Measurements from ENCODE around the gene ISYNA1.

ISYNA1 gene

DNA sequence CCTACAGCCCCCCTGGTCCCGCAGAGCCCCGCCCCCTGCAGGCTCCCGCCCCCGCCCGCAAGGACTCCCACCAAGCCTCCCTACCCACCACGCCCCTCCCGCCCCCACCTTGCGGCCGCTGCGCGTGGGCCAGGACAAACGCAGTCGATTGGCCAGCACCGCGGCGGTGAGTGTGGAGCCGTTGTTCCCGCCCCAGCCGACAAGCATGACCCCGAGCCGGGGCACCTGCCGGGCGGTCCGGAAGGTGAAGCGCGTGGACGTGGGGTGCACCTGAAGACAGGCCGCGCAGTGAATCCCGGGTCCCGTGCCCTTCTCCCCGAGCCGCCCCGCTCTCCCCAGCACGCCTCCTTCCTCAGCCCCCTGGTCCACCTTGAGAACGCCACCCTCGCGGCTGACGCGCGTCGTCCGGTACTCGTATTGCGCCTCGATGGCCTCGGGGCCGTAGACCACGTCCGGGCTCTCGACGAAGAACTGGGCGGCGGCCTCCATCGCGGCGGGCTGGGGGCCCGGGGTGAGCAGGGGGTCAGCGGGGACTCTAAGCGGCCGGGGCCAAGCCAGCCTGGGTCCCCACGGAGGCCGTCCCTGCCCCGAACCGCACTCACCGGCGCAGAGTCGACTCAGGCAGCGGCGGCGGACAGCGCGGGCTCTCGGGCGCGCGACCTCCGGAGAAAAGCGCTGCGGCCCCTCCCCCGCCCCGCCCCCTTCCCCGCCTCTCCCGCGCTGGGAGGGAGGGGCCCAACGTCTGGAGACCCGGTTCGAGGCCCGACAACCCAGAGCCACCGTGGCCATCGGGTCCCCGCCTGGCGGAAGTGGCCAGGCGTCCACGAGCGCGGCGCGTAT lies at the start of gene ISYNA1:
Gene ISYNA1 (minus strand): TSS at position 643 of the 840 bp plus-strand sequence. CDS start 154 bp downstream, at position 489.
- DNase-seq: no peak

DNA sequence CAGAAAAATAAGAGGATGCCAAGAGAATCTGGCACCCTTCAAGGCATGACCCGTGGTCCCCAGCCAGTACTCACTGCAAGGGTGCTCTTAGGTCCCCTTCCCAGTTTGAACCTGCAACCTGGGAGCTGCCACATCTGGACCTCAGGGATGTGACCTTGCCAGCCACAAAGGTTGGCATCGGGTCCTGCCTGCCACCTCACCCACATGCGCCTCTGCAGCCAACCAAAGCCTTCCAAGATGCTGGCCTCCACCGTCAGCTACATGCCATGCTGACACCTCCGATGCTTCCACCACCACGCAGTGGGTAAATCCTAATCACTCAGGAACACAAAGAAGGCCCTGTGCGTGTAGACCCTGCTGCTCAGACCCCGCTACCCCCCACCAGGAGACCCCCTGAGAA lies 48.8 kb upstream of the ISYNA1 start:
- no peak for DNase-seq

DNA sequence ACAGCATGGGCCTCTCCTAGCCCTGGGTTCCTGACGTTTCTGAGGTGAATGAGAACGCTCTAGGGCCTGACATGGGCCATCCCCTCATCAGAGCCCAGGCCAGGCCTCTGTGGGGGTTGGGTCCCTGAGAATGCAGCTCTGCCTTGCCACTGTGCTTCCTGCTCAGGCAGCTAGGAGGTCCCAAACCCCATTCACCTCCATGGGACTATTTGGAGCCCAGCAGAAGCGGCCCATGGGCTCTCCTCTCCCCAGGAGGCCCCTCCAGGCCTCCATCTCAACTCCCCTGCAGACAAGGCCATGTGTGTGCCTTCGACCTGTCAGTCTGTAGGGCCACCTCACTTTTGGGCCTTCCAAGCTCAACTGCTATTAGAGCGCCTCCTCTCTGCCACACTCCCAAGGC lies 47.1 kb upstream of the ISYNA1 start:
- DNase-seq: no peak

DNA sequence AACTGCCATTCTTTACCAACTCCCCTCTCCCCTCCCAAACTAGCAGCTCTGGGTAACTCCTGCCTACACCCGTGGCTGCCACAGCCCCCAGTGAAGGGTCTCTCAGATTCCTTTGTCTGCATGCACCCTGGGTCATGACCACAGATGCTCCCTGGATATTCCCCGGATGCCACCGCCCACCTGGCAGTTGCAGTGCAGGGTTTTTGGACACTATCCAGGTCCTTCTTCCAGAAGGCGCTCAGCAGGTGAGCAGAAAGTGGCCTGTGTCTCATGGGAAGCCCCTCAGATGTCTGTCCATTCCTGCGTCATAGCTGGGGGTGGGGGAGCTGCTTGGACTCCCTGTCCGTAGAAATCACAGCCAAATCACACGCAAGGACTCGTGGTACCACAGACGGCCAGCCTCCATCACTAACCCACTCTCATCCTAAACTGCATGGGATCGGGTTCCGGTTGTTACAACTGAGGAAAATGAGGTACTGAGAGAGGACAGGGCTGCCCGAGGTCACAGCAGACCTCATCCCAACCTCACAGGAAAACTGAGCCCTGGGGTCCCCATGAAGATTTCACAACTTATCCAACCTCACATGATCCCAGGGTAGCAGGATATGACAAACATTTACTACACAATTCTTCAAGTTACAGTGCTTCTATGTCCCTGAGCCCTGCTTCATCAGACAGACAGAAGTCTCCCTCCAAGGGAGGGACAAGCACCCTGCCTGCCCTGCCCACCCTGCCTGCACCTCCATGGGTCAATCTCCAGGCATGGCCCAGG lies 45.4 kb upstream of the ISYNA1 start:
- no peak for DNase-seq

DNA sequence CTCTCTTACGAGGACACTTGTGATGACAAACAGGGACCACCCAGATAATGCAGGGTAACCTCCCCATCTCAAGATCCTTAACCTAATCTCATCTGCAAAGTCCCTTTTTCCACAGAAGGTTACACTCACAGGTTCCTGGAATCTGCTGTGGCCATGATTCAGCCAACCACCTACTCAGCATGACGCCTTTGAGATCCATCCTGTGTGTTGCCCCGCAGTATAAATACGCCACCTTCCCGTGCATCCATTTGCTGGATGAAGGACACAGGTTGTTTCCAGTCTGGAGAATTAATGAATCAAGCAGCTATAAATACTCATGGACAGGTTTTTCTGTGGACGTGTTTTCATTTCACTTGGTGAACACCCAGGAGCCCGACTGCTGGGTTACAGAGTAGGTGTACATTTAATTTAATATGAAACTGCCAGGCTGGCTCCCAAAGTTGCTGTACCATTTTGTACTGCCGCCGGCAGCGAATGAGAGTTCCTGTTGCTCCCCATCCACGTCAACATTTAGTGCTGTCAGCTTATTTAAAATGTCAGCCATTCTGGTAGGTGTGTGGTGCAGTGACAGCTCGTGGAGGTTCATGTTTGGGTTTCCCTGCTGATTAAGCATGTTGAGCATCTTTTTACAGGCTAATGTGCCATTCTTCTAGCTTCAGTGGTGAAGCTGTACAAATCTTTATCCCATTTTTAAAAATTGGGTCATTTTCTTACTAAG lies 43.7 kb upstream of the ISYNA1 start:
- no peak for DNase-seq

GRCh38 chr19:18480006-18480691 lies 42.2 kb upstream of the ISYNA1 start:
- no peak for DNase-seq

GRCh38 chr19:18478545-18479311 lies 40.8 kb upstream of the ISYNA1 start:
- DNase-seq: peak; percentile 50

DNA sequence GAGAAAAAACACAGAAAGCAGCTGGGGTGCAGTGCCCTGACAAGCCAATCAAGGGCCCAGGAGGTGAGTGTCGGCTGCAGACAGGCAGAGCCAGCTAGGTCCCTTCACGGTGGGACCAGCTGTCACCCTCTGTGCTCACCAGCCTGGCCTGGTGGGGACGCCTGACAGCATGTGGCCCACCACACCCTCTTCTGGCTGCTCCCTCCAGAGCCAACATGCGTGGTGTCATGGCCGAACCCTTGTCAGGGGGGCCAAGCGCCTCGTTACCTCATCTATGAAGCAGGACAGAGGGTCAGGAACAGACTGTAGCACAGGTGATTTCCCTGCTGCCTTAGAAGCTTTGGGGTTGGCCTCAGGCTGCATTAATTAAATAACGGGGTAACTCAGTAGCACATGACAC lies 40.0 kb upstream of the ISYNA1 start:
- no peak for DNase-seq

DNA sequence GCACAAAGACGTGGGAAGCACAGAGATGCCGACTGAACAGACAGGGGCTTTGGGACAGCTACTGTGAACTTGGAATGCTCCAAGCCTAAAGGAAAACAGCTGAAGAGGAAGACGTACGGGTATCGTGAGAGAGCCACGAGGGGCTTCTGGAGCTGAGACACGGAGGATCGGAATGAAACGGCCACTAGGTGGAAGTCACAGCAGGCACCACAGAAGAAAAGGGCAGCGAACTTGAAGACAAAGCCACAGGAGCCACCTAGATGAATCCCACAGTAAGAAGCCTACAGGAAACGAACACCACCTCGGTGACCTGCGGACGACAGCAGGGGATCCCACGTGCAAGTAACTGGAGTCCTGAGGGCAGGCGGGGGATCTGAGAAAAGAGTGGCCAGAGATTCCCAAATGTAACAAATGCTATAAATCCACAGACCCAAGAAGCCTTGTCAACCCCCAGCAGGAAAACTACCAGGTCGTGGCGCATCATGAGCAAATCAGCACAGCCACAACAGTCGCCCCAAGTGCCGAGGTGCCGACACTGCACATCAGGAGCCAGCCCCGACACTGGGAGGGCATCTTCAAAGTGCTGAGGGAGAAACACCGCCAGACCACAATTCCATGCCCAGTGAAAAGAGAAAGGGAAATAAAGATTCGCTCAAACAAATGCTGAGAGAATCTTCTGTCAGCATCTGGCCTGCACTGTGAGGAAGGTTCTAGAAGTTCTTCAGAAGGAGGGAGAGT lies 39.3 kb upstream of the ISYNA1 start:
- no peak for DNase-seq

DNA sequence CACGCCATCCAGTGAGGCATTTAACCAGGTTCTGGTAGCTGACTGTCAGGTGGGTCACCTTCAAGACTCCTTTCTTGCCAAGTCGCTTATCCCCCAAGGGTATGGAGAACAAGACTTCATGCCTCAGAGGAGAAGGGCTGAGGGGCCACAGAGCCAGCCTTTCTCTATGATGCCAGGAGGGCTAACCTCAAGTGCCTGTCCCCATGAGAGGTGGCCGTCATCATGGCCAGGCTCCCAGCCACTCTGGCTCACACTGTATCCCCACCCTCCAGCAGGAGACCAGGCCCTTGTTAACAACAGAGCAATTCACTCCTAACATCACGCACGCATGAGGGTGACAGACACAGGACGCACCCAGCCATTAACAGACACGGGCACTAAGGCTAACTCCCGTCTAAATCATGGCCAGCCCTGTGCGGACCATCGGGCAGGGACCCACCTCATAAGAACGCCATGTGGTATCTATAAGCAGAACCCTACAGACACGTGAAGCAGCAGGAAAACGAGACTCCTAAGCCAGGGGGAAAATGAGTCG lies 38.6 kb upstream of the ISYNA1 start:
- DNase-seq: no peak

DNA sequence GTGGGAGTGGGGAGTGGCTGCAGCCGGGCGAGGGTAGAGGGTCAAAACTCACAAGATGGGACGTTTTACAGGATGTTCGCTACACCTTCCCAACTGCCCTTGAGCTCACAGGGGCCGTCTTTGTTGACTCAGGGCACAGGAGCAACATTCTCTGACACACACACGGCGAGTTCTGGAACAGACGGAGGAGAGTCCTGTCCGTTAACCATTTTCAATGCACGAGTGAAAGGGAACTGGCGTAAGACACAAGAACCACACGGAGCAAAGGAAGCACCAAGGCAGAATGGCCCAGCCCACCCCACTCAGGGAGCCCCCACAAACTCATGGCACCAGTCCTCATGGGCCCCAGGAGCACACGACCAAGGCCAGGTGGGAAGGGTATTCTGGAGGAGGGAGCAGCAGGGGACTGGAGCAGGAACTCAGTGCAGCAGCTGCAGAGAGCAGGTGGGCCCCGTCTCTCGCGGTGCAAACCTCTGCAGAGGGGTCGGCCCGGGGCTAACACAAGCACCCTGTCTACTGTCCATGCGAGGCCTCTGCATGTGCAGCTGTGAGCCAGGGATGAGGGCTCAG lies 37.9 kb upstream of the ISYNA1 start:
- no peak for DNase-seq

DNA sequence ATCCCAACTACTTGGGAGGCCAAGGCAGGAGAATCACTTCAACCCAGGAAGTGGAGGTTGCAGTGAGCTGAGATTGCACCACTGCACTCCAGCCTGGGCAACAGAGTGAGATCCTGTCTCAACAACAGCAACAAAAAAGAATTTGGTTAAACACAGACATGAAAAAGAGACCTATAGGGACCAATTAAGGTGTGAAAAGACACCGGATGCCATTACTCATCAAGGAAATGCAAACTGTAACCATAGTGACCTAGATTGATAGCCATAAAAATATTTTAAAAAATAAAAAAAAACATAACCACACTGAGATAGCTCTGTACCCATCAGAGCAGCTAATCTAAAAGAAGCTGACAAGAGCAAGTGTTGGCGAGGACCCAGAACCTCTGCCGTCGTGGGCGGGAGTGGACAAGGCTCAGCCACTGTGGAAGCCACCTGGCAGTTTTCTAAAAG lies 37.1 kb upstream of the ISYNA1 start:
- no peak for DNase-seq

GRCh38 chr19:18474366-18474887 lies 36.5 kb upstream of the ISYNA1 start:
- DNase-seq: no peak

DNA sequence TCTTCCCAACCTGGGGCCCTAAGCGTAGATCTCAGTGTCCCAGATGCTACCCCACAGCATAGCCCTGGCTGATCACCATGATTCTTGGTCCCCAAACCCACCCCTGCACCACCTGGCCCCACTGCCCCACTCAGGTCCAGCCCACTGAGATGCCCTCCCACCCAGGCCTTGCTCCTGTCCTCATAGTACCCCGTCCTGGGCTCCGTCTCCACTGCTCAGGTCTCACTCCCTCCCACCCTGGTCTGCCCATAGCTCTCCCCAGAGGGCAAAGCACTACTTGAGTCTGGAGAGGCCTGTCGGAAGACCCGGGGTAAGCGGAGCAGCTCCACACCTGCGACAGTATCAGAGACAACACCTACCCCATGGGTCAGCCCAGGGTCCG lies 35.8 kb upstream of the ISYNA1 start:
- DNase-seq: no peak

DNA sequence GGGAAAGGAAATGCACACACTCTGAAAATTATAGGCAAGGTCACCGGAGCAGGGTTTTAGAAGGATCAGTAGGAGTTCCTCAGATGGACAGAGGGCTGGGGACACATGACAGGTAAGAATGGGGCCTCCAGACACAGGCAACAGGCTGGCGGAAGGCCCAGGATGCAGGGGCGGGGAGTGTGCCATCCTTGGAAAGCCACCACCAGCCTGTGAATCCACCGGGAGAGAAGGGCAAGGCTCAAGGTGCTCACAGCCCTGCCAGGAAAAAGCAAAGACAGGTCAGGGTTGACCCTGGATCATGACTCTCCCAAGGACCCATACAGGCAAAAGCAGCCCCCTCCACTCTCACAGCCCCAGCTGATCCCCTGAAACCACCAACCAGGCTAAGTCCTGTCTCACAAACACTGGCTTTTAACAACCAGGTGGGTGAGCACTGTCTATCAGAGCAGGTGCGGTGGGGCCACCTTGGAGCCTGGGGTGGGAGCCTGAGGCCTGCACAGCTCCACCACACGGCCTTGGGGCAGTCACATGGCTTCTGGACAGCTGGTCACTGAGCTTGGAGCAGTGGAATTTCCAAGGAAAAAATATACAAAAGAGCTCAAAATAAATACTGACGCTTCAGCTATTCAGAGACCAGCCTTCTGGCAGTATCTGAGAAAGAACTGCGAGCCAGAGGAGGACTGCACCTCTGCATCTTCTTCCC lies 35.2 kb upstream of the ISYNA1 start:
- no peak for DNase-seq

GRCh38 chr19:18470787-18471186 lies 32.9 kb upstream of the ISYNA1 start:
- no peak for DNase-seq

- no peak for DNase-seq
Measured at GRCh38 chr19:18469069-18469846, 31.3 kb upstream of the ISYNA1 start.

DNA sequence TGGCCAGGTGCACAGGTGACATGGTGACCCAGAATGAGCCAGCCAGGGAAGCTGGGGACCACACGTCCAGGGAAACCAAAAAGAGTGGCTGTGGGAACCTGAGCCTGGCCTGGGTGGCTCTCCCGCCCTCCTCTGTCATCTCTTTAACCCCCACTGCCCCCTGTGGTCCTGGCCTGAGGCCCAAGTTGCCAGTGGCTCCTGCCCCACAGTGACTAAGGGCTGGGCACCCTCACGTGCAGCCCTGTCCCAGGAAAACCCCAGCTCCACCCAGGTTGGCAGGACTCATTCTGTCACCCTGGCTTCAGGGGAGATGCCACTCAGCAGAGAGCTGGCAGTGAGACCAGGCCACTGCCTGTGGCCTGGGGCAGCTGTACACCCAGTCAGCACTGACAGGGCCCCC lies 30.6 kb upstream of the ISYNA1 start:
- no peak for DNase-seq

GRCh38 chr19:18467978-18468377 lies 30.0 kb upstream of the ISYNA1 start:
- no peak for DNase-seq

All from midbrain (tissue), 1 donor.